Prostate gland (tissue), 1 donor: ENCODE results near the gene GDF11.

Experiments
- POLR2A ChIP-seq: fragments of 450-650 bp; IDR thresholded peaks from one replicate; pipeline ENCODE4 v1.6.1; 2016; ENCODE audit warnings: antibody characterized with exemption, mild to moderate bottlenecking
- POLR2AphosphoS5 ChIP-seq: sonication (generic); formaldehyde crosslinking; IDR thresholded peaks from one replicate; pipeline ENCODE4 v1.6.1; 2017; ENCODE audit warnings: antibody characterized with exemption

DNA sequence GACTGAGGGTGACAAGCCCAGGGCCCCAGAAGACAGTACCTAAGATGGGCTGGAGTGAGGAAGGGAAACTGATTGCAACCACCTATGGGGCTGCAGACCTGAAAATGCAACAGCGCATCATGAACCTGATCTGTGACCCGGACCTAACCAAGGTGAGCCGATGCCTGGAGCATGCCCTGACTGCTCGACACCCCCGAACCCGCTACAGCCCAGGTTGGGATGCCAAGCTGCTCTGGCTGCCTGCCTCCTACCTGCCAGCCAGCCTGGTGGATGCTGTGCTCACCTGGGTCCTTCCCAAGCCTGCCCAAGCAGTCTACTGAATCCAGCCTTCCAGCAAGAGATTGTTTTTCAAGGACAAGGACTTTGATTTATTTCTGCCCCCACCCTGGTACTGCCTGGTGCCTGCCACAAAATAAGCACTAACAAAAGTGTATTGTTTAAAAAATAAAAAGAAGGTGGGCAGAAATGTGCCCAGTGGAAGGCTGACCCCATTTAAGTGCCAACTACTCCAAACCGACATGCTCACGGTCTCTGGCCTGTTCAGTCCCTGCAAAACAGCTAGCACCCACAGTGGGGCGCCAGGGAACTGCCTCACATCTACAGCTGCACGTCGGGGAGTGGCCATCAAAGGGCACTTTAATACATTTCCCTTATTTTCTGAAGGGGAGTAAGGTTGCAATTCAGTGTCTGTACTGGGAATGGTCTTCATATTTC, 18.5 kb upstream of the GDF11 start:
- no peak for TF ChIP-seq POLR2A
- peak; percentile 7 for TF ChIP-seq POLR2AphosphoS5
